GM12872 (cell line): ENCODE measurements around the gene GARRE1.
A peak's percentile ranks its signal among the peaks of the same experiment; 100 is the strongest.

Source experiments
- TF ChIP-seq, protein P1 (sequence below): IDR thresholded peaks from 3 replicates; pipeline ENCODE4 v1.5.1; 2011; ENCODE audit warnings: low read depth, mild to moderate bottlenecking, low read length, moderate library complexity; ENCODE audit not compliant: insufficient read depth

Gene GARRE1

DNA sequence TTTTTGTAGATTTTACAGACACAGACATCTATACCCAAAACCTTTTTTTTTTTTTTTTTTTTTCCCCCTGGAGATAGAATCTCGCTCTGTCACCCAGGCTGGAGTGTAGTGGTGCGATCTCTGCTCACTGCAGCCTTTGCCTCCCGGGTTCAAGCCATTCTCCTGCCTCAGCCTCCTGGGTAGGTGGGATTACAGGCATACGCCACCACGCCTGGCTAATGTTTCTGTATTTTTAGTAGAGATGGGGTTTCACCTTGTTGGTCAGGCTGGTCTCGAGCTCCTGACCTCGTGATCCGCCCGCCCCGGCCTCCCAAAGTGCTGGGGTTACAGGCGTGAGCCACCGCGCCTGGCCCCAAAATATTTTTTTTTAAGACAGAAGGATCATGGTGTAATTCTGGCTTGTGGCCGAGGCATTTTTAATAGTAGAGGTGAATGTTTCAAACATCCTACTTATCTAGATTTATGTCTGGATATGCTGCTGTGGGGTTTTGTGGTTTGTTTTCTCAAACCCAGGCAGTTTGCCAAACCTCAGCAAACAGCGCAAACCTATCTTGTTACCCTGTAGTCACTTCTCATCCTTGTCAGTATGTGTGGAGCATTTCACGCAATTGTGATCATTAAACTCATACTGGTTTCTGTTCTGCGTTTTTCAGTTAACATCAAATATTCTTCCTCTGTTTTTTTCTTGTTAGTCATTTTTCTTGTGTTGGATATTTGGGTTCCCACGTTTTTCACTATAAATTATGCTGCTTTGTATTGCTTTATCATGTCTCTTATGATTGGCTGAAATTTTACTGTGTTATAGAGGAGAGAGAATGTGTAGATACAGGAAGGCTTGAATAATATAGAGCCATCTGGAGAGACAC lies 36.2 kb upstream of the GARRE1 start:
- TF ChIP-seq, protein P1, sequence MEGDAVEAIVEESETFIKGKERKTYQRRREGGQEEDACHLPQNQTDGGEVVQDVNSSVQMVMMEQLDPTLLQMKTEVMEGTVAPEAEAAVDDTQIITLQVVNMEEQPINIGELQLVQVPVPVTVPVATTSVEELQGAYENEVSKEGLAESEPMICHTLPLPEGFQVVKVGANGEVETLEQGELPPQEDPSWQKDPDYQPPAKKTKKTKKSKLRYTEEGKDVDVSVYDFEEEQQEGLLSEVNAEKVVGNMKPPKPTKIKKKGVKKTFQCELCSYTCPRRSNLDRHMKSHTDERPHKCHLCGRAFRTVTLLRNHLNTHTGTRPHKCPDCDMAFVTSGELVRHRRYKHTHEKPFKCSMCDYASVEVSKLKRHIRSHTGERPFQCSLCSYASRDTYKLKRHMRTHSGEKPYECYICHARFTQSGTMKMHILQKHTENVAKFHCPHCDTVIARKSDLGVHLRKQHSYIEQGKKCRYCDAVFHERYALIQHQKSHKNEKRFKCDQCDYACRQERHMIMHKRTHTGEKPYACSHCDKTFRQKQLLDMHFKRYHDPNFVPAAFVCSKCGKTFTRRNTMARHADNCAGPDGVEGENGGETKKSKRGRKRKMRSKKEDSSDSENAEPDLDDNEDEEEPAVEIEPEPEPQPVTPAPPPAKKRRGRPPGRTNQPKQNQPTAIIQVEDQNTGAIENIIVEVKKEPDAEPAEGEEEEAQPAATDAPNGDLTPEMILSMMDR: no peak

DNA sequence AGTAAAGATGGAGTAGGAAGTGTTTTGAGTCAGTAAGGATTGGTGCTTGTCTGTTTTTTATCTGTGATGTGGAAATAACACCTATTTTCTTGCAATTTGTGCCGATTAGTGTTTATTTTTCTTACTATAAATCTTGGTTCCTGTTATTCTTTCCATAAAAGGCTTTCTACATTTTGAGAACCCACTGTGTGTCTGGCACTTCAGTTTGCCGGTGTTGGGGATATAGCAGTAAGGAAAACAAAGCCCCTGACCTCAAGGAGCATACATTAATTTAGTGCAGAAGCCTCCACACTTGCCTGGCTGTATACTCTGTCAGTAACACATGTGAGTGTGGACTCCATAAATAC lies 35.6 kb upstream of the GARRE1 start:
- TF ChIP-seq, protein P1: no peak

- TF ChIP-seq, protein P1: peak; percentile 74
Measured at GRCh38 chr19:34220472-34221063, 33.8 kb upstream of the GARRE1 start.

DNA sequence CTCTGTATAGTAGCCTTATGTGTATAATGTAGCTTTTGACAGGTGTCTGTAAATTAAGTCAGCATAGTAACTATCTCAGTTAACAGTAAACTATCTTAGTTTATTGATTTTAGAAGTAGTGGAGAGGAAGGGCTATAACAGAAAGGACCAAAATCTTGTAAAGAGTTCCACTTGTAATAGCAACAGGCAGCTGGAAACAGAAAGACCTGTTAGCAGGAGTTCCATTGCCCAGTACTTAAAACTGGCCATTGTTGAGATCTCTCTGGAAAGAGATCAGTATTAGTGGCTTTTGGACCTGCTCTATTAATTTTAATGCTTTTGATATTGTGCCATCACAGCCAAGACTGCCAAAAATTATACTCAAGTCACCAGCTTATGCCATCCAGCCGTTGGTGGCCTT lies 32.0 kb upstream of the GARRE1 start:
- TF ChIP-seq, protein P1: no peak

DNA sequence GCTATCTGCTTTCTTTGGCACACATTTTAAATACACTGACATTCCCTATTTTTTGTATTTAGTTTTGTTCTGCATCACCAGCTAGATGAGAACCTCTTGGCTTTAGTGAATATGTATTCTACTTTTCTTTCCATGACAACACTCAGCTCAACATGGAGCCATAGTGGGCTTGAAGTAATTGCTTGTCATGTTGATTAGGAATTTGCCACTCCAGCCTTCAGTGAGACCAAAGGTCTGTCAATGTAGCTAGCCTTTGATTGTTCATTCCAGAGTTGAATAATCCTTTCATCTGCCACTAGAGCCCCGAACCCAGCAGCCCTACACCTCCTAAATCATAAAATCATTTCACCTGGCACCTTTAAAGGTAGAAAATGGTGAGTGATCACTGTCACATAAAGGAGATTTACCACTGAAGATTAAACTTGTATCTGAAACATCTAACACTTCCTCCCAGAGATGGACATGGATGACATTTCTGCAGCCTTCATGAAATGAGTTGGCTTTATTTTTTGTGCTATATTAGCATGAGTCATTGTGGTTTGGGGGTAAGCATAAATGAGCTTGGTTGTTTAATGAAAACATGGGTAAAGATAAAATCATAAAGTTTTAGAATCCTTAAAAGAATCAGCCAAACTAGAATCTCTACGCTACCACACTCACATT lies 29.2 kb upstream of the GARRE1 start:
- TF ChIP-seq, protein P1: no peak

GRCh38 chr19:34225659-34226015 lies 28.7 kb upstream of the GARRE1 start:
- TF ChIP-seq, protein P1: no peak

DNA sequence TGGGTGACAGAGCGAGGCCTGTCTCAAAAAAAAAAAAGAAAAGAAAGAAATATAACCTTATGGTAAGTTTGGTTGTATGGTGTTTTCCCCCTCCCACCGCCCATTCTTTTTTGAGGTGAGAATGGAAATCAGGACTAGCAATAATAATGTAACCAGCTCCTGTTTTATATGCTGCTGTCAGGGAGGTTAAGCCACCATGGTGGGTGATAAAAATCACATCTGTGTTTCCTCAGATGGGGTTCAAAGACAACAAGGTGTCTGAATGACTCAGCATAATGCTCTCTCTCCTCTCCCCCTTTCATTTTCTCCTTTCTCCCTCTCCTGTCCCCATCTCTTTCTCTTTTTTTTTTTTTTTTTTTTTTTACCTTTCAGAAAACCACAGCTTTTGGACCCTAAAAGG lies 28.3 kb upstream of the GARRE1 start:
- TF ChIP-seq, protein P1: no peak
